Glutamatergic neuron (in vitro differentiated cells): Measurements from ENCODE around the gene LIN52. TPM values are rescaled to one million over a fixed set of nuclear protein-coding genes. Genes with fewer than 3 reads are reported as not detected.
A peak's percentile ranks its signal among the peaks of the same experiment; 100 is the strongest.

Experiments used
- DNase-seq: peaks from one replicate; pipeline ENCODE4 v3.0.0; 2022
- H3K27ac Mint-ChIP-seq: one replicate; pipeline ENCODE4 v1.8.0; 2020; ENCODE audit warnings: mild to moderate bottlenecking, mixed read lengths, inconsistent platforms; ENCODE audit not compliant: unreplicated experiment
- H3K27me3 Mint-ChIP-seq: one replicate; pipeline ENCODE4 v1.8.0; 2020; ENCODE audit warnings: mild to moderate bottlenecking, moderate library complexity, mixed read lengths, inconsistent platforms; ENCODE audit not compliant: unreplicated experiment
- H3K36me3 Mint-ChIP-seq: one replicate; pipeline ENCODE4 v1.8.0; 2020; ENCODE audit warnings: mild to moderate bottlenecking, mixed read lengths, inconsistent platforms; ENCODE audit not compliant: unreplicated experiment
- H3K4me1 Mint-ChIP-seq: one replicate; pipeline ENCODE4 v1.8.0; 2020; ENCODE audit warnings: mild to moderate bottlenecking, low read depth, mixed read lengths, inconsistent platforms; ENCODE audit not compliant: unreplicated experiment
- H3K4me3 Mint-ChIP-seq: one replicate; pipeline ENCODE4 v1.8.0; 2020; ENCODE audit warnings: mild to moderate bottlenecking, mixed read lengths, inconsistent platforms; ENCODE audit not compliant: unreplicated experiment
- H3K9me3 Mint-ChIP-seq: one replicate; pipeline ENCODE4 v1.8.0; 2020; ENCODE audit warnings: mild to moderate bottlenecking, moderate library complexity, mixed read lengths, inconsistent platforms; ENCODE audit not compliant: unreplicated experiment
- long read RNA-seq: library from polyadenylated mRNA; unstranded; transcript quantifications from one replicate; pipeline ENCODE4 v2.0.0, GENCODE V29; 2020; ENCODE audit not compliant: unreplicated experiment
- total RNA-seq: library from RNA; stranded (reverse); fragmentation: NEBNext Ultra II Directional; extraction: Animal tissue kit (Norgen Biotek cat#: 25700); gene quantifications from one replicate; pipeline ENCODE4 v1.2.1, GENCODE V29; 2021; ENCODE audit not compliant: unreplicated experiment
- TF ChIP-seq, protein P1 (sequence below): fragments of 200-600 bp; sonication (generic); IDR thresholded peaks from one replicate; pipeline ENCODE4 v1.5.0; 2021; ENCODE audit not compliant: partially characterized antibody, unreplicated experiment

Gene LIN52, protein sequence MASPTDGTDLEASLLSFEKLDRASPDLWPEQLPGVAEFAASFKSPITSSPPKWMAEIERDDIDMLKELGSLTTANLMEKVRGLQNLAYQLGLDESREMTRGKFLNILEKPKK
- total RNA-seq, result 4.5 TPM
- long read RNA-seq, partial matches to known transcripts, result 0 of 4 reads
- long read RNA-seq, other reads (novel, unspliced or antisense), result 2 of 4 reads

DNA sequence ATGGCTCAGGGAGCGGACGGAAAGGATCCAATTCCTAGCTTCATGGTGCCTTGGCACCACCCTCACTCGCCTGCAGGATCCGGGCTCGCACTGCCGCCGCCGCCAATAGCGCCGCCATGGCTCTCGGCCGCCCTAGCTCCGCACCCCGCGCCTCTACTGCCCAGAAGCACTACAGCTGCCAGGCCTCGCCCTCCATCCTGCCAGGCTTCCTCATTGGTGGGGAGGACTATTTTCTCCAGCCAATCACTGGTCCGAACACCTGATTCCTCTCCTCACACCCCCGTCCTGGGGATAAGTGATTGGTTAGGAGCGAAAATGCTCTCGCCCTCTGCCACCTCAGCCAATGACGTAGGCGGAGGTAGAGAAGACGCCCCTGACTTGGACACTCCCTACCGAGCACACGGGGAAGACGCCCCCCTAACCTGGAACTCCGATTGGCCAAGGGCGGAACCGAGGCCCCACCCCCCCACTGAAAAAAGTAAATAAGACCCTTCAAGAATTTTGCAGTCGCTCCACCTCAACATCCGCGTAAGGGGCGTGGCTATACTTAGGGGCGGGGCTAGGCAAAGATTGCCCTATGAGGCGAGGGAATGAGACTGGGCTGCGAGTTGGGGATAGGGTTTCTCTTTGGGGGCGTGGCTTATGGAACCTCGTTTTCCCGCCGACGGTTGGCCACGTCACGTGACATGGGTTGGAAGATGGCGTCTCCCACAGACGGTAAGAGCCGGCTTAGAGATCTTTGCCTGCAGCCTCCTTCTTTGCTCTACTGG lies at the start of gene LIN52, which contains the start of gene ALDH6A1:
TSS of gene LIN52 (plus strand) at position 680 of the 770 bp plus-strand sequence. CDS start at position 699, 19 bp downstream.
TSS of gene ALDH6A1 (minus strand) at position 177 of the 770 bp plus-strand sequence. CDS start at position 118, 59 bp downstream.
- Mint-ChIP-seq H3K4me3 (peak within 1 kb of the TSS; percentile 98), H3K36me3 (no peaks in the 10 kb centered on the region), H3K27ac (peak within 1 kb of the TSS; percentile 94), H3K9me3 (peaks cover 4% of the 10 kb centered on the region), H3K27me3 (peaks cover 4% of the 10 kb centered on the region), H3K4me1 (peaks cover 3% of the 10 kb centered on the region)
- peak; percentile 100 for DNase-seq
- TF ChIP-seq, protein P1, sequence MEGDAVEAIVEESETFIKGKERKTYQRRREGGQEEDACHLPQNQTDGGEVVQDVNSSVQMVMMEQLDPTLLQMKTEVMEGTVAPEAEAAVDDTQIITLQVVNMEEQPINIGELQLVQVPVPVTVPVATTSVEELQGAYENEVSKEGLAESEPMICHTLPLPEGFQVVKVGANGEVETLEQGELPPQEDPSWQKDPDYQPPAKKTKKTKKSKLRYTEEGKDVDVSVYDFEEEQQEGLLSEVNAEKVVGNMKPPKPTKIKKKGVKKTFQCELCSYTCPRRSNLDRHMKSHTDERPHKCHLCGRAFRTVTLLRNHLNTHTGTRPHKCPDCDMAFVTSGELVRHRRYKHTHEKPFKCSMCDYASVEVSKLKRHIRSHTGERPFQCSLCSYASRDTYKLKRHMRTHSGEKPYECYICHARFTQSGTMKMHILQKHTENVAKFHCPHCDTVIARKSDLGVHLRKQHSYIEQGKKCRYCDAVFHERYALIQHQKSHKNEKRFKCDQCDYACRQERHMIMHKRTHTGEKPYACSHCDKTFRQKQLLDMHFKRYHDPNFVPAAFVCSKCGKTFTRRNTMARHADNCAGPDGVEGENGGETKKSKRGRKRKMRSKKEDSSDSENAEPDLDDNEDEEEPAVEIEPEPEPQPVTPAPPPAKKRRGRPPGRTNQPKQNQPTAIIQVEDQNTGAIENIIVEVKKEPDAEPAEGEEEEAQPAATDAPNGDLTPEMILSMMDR, result no peak

DNA sequence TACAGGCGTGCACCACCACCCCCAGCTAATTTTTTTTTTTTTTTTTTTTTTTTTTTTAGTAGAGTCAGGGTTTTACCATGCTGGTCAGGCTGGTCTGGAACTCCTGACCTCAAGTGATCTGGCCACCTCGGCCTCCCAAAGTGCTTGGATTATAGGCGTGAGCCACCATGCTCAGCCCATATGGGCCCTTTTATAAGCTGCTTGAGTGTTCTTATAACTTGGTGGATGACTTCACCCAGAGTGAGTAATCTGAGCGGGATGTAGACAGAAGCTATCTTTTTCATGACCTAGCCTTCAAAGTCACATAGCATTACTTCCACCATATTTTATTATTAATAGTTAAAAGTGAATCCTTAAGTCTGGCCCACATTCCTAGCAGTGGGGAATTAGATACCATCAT lies 49.2 kb upstream of the LIN52 start:
- H3K27me3 Mint-ChIP-seq, result no peaks in the 10 kb centered on the region
- no peaks in the 10 kb centered on the region for H3K36me3 Mint-ChIP-seq
- no peak overlapping the region for H3K27ac Mint-ChIP-seq

GRCh38 chr14:74038020-74038859 lies 46.5 kb upstream of the LIN52 start:
- no peak for DNase-seq
- Mint-ChIP-seq H3K27ac (no peak overlapping the region), H3K36me3 (no peaks in the 10 kb centered on the region), H3K9me3 (no peaks in the 10 kb centered on the region), H3K4me3 (no peak overlapping the region), H3K27me3 (no peaks in the 10 kb centered on the region), H3K4me1 (no peaks in the 10 kb centered on the region)
- TF ChIP-seq, protein P1, result peak; percentile 84

More for the DNA sequence above, 49.2 kb upstream of the LIN52 start:
- Mint-ChIP-seq H3K4me1 (no peaks in the 10 kb centered on the region), H3K4me3 (no peak overlapping the region), H3K9me3 (no peaks in the 10 kb centered on the region)
- DNase-seq, result no peak
- TF ChIP-seq, protein P1, result no peak

- no peak for DNase-seq
Measured at GRCh38 chr14:74042296-74042695, 42.5 kb upstream of the LIN52 start.

More at GRCh38 chr14:74042296-74042695, 42.5 kb upstream of the LIN52 start:
- H3K36me3 Mint-ChIP-seq, result no peaks in the 10 kb centered on the region
- H3K27me3 Mint-ChIP-seq, result no peaks in the 10 kb centered on the region
- H3K27ac Mint-ChIP-seq, result no peak overlapping the region
- no peaks in the 10 kb centered on the region for H3K4me1 Mint-ChIP-seq
- no peak overlapping the region for H3K4me3 Mint-ChIP-seq
- H3K9me3 Mint-ChIP-seq, result no peaks in the 10 kb centered on the region
- TF ChIP-seq, protein P1, result no peak
